Measurements from ENCODE around the gene KRTAP10-3. TPM values are rescaled to one million over a fixed set of nuclear protein-coding genes. Genes with fewer than 3 reads are reported as not detected.

Gene KRTAP10-3
- total RNA-seq, 1 experiment from 2014 or later: not detected

DNA sequence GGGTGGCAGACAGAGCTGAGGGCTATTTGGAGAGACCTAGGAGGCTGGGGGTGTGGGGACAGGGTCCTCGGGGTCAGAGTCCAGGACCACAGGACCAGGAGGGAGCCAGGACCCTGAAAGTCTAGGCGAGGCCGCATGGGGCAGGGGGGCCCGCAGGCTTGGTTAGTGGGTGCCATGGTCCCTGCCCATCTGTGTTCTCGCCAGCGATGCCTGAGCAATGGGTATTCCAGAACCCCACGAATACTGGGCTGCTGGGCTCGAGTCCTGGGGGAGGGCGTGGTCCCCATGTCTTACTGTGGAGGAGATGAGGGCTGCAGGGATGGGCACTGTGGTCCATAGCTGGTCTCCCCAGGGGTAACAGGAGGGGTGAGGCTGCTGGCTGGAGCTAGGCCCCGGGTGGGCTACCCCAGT, 31.7 kb upstream of the KRTAP10-3 start:
- intact Hi-C loops (cut with micrococcal nuclease; ENCODE audit: unreplicated experiment): no loop called here
- Histone ChIP-seq H3K36me3 (ENCODE audit: control insufficient read depth, insufficient read depth, low read length) (no peaks in the 10 kb centered on the region), H3K9me3 (no peaks in the 10 kb centered on the region), H3K4me3 (ENCODE audit: low read depth, low read length) (no peak overlapping the region), H3K27me3 (replicated peaks; ENCODE audit: control insufficient read depth, insufficient read depth, low read length) (no peaks in the 10 kb centered on the region), H3K4me1 (no peaks in the 10 kb centered on the region)
- BruUV-seq (replicated peaks): no TSS peak
- H3K27me3 Mint-ChIP-seq (ENCODE audit: insufficient read depth, unreplicated experiment): peaks cover 5% of the 10 kb centered on the region
- H3K4me1 Mint-ChIP-seq (ENCODE audit: low read depth, unreplicated experiment): no peaks in the 10 kb centered on the region
- no peak overlapping the region for H3K4me3 Mint-ChIP-seq (ENCODE audit: unreplicated experiment)
- no peak for TF ChIP-seq CTCF (IDR thresholded peaks at IDR 0.05; ENCODE audit: insufficient read depth in 1 of 2, low read depth in 1 of 2, low read length in 1 of 2, severe bottlenecking in 1 of 2, unreplicated experiment in 1 of 2)
- H3K9me3 Mint-ChIP-seq (ENCODE audit: unreplicated experiment): no peaks in the 10 kb centered on the region
- DNase-seq: no peak
- ChIA-PET POLR2A (no interaction called here), CTCF (no interaction called here)
- H3K36me3 Mint-ChIP-seq (ENCODE audit: insufficient read depth, unreplicated experiment): no peaks in the 10 kb centered on the region
- no peak overlapping the region for H3K27ac Mint-ChIP-seq (ENCODE audit: unreplicated experiment)

DNA sequence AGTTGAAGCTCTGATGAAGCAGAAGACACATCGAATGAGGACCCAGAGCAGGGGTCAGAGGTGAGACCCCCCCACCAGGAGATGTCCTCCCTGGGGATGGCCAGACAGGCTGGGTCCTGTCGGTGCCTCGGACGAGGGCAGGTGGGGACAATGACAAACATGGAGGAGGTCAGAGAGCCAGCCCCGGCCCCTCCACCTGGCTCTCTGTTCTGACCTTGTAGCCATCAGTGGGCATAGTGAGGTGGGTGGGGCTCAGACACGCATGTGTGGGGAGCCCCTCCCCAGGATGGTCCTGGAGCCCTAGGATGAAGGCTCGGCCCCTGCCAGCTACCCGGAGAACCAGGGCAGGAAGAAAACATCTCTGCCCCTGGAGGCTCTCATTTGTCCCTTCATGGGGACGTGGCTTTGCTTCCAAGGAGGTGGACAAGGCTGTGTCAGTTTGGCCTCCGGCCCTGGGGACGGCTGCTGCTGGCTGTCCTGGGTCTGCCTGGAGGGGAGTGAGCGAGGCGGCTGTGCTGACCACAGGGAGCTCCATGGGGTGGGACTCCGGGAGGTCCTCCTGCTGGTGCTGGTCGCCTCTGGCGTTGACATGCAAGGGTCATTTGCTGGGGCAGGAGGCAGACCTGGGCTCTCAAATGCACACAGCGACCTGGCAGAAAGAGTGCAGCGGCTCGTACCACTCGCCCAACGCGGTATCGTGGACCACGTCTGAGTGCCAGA, 31.2 kb upstream of the KRTAP10-3 start:
- H3K4me3 ChIP-seq (ENCODE audit: low read depth, low read length): no peak overlapping the region
- Mint-ChIP-seq H3K4me1 (ENCODE audit: low read depth, unreplicated experiment) (no peaks in the 10 kb centered on the region), H3K9me3 (ENCODE audit: unreplicated experiment) (no peaks in the 10 kb centered on the region), H3K27me3 (ENCODE audit: insufficient read depth, unreplicated experiment) (peaks cover 6% of the 10 kb centered on the region), H3K4me3 (ENCODE audit: unreplicated experiment) (no peak overlapping the region), H3K36me3 (ENCODE audit: insufficient read depth, unreplicated experiment) (no peaks in the 10 kb centered on the region), H3K27ac (ENCODE audit: unreplicated experiment) (no peak overlapping the region)
- no peaks in the 10 kb centered on the region for H3K9me3 ChIP-seq
- no peaks in the 10 kb centered on the region for H3K27me3 ChIP-seq (replicated peaks; ENCODE audit: control insufficient read depth, insufficient read depth, low read length)
- intact Hi-C loops (cut with micrococcal nuclease; ENCODE audit: unreplicated experiment): no loop called here
- no peaks in the 10 kb centered on the region for H3K4me1 ChIP-seq
- CTCF ChIA-PET: no interaction called here
- POLR2A ChIA-PET: no interaction called here
- no peak for TF ChIP-seq CTCF (IDR thresholded peaks at IDR 0.05; ENCODE audit: insufficient read depth in 1 of 2, low read depth in 1 of 2, low read length in 1 of 2, severe bottlenecking in 1 of 2, unreplicated experiment in 1 of 2)
- no TSS peak for BruUV-seq (replicated peaks)
- H3K36me3 ChIP-seq (ENCODE audit: control insufficient read depth, insufficient read depth, low read length): no peaks in the 10 kb centered on the region
- no peak for DNase-seq

GRCh38 chr21:44589094-44589493, 30.5 kb upstream of the KRTAP10-3 start:
- TF ChIP-seq CTCF (IDR thresholded peaks at IDR 0.05; ENCODE audit: insufficient read depth in 1 of 2, low read depth in 1 of 2, low read length in 1 of 2, severe bottlenecking in 1 of 2, unreplicated experiment in 1 of 2): no peak
- no peak overlapping the region for H3K4me3 Mint-ChIP-seq (ENCODE audit: unreplicated experiment)

More at GRCh38 chr21:44589094-44589493, 30.5 kb upstream of the KRTAP10-3 start:
- Histone ChIP-seq H3K9me3 (no peaks in the 10 kb centered on the region), H3K36me3 (ENCODE audit: control insufficient read depth, insufficient read depth, low read length) (no peaks in the 10 kb centered on the region), H3K4me1 (no peaks in the 10 kb centered on the region), H3K27me3 (replicated peaks; ENCODE audit: control insufficient read depth, insufficient read depth, low read length) (no peaks in the 10 kb centered on the region), H3K4me3 (ENCODE audit: low read depth, low read length) (no peak overlapping the region)
- Mint-ChIP-seq H3K27me3 (ENCODE audit: insufficient read depth, unreplicated experiment) (peaks cover 6% of the 10 kb centered on the region), H3K4me1 (ENCODE audit: low read depth, unreplicated experiment) (no peaks in the 10 kb centered on the region), H3K9me3 (ENCODE audit: unreplicated experiment) (no peaks in the 10 kb centered on the region), H3K27ac (ENCODE audit: unreplicated experiment) (no peak overlapping the region), H3K36me3 (ENCODE audit: insufficient read depth, unreplicated experiment) (no peaks in the 10 kb centered on the region)
- intact Hi-C loops (cut with micrococcal nuclease; ENCODE audit: unreplicated experiment): no loop called here
- ChIA-PET CTCF (no interaction called here), POLR2A (no interaction called here)
- no TSS peak for BruUV-seq (replicated peaks)
- no peak for DNase-seq
